Hematopoietic multipotent progenitor cell treated with erythropoietin and hydrocortisone succinate and interleukin-3 and kit ligand, for 8 days (in vitro differentiated cells): ENCODE results near the gene FBXO38.

Experiments
- DNase-seq: peaks from one replicate; pipeline ENCODE4 v3.0.0-alpha.2; 2015

Gene FBXO38

DNA sequence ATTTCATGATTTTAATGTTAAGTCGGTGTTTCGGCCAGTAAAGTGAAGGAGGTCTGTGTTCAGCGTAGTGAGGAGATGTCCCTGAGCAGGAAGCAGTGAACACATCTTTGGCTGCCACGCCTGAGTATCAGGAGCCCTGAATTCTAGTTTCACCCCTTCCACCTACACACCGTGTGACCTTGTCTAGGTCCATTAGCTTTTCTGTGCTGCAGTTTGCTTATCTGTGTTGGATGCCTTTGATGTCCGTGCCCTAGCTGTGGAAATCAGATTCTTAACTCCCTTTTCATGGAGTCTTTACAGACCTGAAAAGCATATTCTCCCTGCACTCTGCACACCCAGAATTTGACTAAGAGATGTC lies 601 bp downstream of the FBXO38 start:
- no peak for DNase-seq

DNA sequence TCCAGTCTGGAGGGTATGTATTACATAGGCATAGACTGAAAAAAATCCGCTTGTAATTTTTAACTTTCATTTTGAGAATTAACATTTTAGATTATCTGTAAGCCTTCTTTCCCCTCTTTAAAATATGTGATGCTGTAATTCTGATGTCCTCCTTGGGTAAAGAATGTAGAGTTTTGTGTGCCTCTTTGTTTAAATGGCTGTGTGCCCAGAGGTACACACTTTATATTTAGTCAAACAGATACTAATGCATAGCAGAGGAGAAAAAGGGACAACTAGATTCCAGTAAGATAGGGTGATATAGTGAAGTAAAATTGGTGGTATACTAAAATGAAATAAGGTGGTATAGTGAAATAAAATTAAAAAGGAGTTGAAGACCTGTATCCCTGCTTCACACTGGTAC lies 1.3 kb downstream of the FBXO38 start:
- DNase-seq: no peak

GRCh38 chr5:148386041-148386440 lies 2.3 kb downstream of the FBXO38 start:
- no peak for DNase-seq

- DNase-seq: no peak
These were observed 3.6 kb downstream of the FBXO38 start for GRCh38 chr5:148387325-148387724.

DNA sequence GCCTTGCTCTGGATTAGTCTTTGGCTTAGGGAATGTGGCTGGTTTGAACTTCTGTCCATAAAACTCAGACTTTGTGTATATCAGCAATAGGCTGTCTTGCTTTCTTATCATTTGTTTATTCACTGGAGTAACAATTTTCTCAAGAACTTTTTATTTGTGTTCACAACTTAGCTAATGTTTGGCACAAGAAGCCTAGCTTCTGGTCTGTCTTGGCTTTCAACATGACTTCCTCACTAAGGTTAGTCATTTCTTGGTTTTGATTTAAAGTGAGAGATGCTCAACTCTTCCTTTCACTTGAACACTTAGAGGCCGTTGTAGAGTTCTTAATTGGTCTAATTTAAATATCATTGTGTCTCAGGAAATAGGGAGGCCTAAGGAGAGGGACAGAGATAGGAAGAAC lies 4.9 kb downstream of the FBXO38 start:
- DNase-seq: no peak

GRCh38 chr5:148390914-148391313 lies 7.2 kb downstream of the FBXO38 start:
- DNase-seq: no peak

- DNase-seq: peak; percentile 34
These were observed 7.7 kb downstream of the FBXO38 start for GRCh38 chr5:148391422-148391821.

GRCh38 chr5:148393390-148393741 lies 9.6 kb downstream of the FBXO38 start:
- no peak for DNase-seq

- no peak for DNase-seq
These were observed 10.8 kb downstream of the FBXO38 start for GRCh38 chr5:148394587-148395019.

- no peak for DNase-seq
These were observed 11.3 kb downstream of the FBXO38 start for GRCh38 chr5:148395031-148395430.

DNA sequence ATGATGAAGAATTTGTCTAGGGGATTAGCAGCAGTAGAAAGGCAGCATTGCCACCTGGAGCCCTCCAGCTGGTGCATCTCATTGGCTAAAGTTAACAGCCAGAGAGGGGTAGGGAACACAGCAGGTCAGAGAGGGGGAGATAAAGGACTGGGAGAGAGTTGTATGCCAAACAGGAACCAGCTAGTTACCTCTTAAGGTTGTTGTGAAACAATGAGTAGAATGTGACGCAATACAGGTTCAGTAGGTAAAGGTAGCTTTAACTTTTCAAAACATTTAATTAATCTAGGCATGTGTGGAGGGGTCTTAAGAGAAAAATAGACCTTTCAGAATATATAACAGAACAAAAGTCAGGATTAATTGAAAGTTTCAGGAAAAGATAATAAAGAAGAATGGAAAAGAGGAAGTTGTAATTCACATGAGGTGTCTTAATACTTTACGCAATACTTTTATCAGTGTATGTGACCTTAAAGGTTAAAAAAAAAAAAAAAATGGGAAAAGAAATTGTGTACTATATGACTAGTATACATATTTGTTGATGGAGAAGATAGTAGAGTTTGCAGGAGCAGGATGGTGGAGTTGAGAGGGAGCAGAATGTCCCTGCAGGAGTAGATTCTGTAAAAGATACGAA lies 14.3 kb downstream of the FBXO38 start:
- DNase-seq: no peak

- no peak for DNase-seq
These were observed 15.0 kb downstream of the FBXO38 start for GRCh38 chr5:148398698-148399121.

DNA sequence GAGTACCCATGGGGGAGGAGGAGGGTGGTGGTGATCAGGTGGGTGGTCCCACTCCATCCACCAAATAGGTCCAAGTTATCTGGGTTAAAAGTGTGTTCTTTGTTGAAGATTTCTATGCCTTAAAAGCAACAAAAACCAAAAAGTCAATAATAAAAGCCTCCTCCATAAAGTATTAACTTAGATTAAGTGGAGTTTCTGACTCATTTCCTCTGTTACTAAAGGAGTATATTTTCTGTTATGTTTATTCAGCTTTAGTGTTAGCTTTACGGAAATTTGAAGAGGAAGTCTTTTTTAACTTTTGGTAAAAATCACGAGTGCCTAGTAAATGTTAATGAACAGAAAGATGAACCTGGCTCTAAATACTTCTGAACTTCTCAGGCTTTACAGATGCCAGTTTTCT lies 17.8 kb downstream of the FBXO38 start:
- no peak for DNase-seq

DNA sequence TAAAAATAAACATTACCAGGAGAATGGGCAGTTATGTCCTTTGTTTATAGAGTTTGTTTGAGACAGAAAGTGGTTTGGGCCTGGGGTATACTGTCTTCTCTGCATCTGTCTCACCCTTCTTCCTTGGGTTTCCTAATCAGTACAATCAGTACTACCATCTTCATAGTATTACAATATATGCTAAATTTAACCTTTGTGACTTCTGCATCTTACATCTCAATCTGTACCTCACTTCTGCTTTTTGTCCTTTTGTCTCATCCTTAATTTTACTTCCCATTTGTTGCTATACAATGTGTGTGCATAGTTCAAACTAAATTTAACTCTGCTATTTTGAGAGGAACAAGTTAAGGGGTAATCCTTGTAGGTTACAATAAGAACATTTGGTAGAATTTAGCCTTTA lies 19.6 kb downstream of the FBXO38 start:
- peak; percentile 8 for DNase-seq

GRCh38 chr5:148406406-148406805 lies 22.6 kb downstream of the FBXO38 start:
- no peak for DNase-seq

DNA sequence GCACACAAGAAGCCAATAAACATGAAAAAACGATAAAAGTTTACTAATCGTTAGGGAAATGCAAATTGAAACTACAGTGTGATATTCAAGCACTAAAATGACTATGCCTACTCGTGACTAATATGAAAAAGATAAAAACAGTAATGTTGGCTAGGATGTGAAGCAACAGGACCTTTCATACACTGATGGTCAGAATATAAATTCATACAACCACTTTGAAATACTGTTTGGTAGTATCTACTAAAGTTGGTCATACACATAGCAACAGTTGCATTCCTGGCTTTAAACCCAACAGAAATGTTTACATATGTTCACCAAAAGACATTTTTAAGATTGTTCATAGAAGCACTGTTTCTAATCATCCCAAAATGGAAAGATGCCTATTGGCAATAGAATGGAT lies 24.3 kb downstream of the FBXO38 start:
- no peak for DNase-seq

- no peak for DNase-seq
These were observed 28.4 kb downstream of the FBXO38 start for GRCh38 chr5:148412124-148412523.

GRCh38 chr5:148414833-148415232 lies 31.1 kb downstream of the FBXO38 start:
- DNase-seq: no peak

DNA sequence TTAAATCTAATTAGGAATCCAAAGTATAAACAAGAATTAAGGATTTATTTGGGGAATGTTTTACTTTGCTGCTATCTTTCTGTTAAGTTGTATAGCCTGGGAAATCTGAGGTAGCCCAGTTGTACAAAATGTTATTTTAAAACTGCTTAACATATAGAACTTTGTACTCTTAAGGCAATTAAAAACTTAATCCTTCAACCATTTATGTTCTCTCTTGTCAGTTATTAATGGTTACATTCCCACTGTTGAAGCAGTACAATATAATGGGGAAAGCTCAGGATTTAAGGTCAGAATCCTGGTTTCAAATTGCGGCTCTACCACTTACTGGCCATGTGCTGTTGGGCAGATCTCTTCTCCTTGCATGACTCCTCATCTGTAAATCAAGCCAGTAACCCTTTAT lies 32.7 kb downstream of the FBXO38 start:
- no peak for DNase-seq

DNA sequence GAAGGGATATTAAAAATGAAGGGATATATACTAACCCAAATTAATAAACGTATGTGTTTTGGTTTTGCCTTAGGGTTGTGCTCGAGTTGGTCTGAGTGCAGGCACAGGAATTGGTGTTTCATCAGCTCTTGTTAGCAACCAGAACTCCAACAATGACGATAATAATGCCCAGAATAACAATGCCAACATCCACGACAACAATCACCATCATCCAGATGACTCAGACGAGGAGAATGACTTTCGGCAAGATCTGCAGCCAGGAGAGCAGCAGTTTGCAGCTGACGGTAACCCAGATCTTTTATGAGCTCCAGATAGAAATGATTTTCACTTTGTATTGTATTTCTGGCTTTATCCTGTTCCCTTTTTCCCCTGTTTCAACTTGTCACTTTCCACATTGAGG lies 33.2 kb downstream of the FBXO38 start:
- DNase-seq: no peak

DNA sequence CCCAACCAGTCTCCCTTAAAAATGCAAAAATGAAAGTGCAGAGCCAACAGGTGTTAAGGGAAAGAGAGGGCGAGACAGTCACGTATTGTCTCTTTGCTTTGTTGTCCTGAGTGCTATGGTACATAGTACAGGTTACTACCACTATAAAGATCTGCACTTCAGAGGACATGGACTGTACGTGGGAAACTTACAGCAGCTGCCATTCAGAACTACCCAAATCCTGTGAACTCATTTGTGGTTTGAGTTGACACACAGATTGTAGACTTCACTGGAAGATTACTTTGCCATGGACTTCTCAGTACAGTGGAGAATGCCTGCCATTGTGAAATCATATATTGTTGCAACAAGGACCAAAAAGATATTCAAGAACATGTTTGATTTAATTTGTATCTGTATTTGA lies 34.8 kb downstream of the FBXO38 start:
- no peak for DNase-seq

DNA sequence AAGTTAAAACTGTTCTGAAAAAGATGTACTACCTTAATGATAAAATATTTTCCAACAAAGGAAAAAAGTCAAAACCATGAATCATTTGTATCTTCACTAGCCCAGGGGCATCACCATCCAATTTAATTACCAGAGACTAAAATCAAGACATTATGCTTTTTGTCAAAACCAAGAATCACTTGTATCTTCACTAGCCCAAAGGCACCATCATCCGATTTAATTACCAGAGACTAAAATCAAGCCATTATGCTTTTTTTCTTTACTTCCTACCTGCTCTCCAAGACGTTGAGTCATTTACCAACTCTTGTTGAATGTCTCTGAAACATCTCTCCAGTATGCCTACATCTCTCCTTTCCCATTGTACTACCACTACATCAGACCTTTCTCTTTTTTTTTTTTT lies 37.9 kb downstream of the FBXO38 start:
- no peak for DNase-seq

DNA sequence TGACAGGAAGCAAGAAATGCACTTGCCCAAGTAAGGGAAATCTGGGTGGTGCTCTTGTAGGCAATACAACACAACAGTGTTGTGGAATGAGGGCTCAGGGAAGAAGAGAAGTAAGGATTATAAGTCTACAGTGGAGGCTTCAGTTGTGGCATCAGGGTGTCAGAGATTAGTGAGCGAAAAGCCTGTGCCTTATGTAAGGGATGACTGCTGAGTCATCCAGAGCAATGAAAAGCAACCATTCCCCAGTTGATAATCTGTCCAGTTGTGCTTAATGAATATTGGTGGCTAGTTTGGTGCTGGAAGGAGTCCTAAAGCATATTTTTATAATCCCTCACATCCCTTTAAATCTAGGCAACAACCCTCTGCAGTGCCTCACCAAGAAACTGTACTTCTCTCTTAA lies 42.0 kb downstream of the FBXO38 start:
- DNase-seq: peak; percentile 16

DNA sequence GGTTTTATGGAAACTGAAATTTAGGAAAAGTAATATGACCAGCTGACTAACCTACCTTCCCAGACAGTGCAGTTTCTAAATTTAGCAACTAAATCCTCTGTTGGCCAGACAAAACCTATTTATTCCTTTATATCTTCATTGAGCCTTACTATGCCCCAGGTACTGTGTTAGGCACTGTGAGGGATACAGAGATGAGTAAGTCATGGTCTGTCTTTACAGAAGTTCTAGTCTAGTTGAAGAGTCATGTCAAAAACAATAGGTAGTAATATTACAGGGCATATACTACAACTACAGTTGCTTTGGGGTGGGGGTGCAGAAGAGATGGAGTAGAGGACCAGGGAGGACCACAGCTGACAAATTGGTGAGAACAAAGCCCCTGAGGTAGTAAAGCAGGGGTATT lies 42.8 kb downstream of the FBXO38 start:
- DNase-seq: no peak

DNA sequence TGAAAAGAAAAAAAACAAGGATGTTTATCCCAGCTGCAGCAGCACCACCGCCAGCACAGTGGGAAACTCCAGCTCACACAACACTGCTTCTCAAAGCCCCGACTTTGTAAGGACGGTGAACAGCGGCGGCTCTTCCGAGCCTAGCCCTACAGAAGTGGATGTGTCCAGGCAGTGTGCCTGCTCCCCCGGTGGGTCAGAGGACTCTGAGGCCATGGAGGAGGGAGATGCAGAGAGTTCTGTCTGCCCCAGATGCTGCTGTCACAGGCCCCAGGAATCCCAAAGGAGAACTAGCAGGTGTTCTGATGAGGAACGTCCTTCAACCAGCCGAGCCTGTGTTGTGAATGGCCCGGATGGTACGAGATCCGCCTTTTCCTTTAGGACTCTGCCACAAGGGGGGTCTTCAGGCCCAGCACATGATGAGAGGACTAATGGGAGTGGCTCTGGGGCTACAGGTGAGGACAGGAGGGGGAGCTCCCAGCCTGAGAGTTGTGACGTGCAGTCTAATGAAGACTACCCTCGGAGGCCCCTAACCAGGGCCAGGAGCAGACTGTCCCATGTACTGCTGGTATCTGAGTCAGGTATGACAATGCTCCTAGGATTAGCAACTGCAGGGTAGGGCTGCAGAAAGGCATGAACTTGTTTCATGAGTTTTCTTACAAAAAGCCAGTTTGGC lies 43.7 kb downstream of the FBXO38 start:
- no peak for DNase-seq
